Ishikawa (cell line): ENCODE measurements around the gene SLC5A9.

Experiments used
- CEBPB ChIP-seq: IDR thresholded peaks from 2 replicates; pipeline ENCODE4 v1.6.1; 2012
- CREB1 ChIP-seq: IDR thresholded peaks from 2 replicates; pipeline ENCODE4 v1.6.1; 2012; ENCODE audit warnings: low read depth
- EGR1 ChIP-seq: IDR thresholded peaks from 2 replicates; pipeline ENCODE4 v1.6.1; 2012
- EP300 ChIP-seq: IDR thresholded peaks from 2 replicates; pipeline ENCODE4 v1.6.1; 2012; ENCODE audit warnings: borderline replicate concordance
- FOXM1 ChIP-seq: IDR thresholded peaks from 2 replicates; pipeline ENCODE4 v1.6.1; 2012; ENCODE audit warnings: low read depth, borderline replicate concordance
- NFIC ChIP-seq: IDR thresholded peaks from 2 replicates; pipeline ENCODE4 v1.6.1; 2012
- RAD21 ChIP-seq: IDR thresholded peaks from 2 replicates; pipeline ENCODE4 v1.6.1; 2012; ENCODE audit warnings: low read depth
- TAF1 ChIP-seq: IDR thresholded peaks from 2 replicates; pipeline ENCODE4 v1.6.1; 2012; ENCODE audit warnings: low read depth, mild to moderate bottlenecking
- TCF12 ChIP-seq: IDR thresholded peaks from 2 replicates; pipeline ENCODE4 v1.6.1; 2012; ENCODE audit warnings: low read depth
- TEAD4 ChIP-seq: IDR thresholded peaks from 2 replicates; pipeline ENCODE4 v1.6.1; 2012
- YY1 ChIP-seq: IDR thresholded peaks from 2 replicates; pipeline ENCODE4 v1.6.1; 2012; ENCODE audit warnings: low read depth
- ZBTB7A ChIP-seq: IDR thresholded peaks from 2 replicates; pipeline ENCODE4 v1.6.1; 2012; ENCODE audit warnings: low read depth
- TF ChIP-seq, protein P1 (sequence below): IDR thresholded peaks from 2 replicates; pipeline ENCODE4 v1.6.1; 2012
- TF ChIP-seq, protein P2 (sequence below): IDR thresholded peaks from 2 replicates; pipeline ENCODE4 v1.6.1; 2012
- TF ChIP-seq, protein P3 (sequence below): IDR thresholded peaks from 2 replicates; pipeline ENCODE4 v1.6.1; 2012; ENCODE audit warnings: low read depth, mild to moderate bottlenecking

The SLC5A9 gene

DNA sequence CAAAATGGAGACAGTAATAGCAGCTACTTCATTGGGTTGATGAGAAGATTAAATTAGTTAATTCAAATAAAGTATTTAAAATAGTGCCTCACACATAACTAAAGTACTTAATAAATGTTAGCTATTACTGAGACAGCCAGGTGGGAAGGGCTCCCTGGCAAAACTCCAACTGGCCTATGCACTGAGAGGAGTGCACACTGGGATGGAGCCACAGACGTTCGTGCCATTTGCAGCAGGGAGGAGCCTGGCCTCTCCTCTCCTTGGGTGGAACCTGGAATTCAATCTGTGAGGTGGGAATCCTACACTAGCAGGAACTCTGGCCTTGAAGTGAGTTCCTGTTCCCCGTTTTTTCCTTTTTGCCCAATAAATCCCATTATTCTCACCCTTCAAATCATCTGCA lies 28.1 kb downstream of the SLC5A9 start:
- TF ChIP-seq TAF1 (no peak), CREB1 (no peak), TCF12 (no peak), YY1 (no peak), EGR1 (no peak), NFIC (no peak), EP300 (no peak), ZBTB7A (no peak), FOXM1 (no peak), TEAD4 (no peak), CEBPB (no peak), RAD21 (no peak)
- TF ChIP-seq, protein P1, sequence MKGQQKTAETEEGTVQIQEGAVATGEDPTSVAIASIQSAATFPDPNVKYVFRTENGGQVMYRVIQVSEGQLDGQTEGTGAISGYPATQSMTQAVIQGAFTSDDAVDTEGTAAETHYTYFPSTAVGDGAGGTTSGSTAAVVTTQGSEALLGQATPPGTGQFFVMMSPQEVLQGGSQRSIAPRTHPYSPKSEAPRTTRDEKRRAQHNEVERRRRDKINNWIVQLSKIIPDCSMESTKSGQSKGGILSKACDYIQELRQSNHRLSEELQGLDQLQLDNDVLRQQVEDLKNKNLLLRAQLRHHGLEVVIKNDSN, result no peak
- TF ChIP-seq, protein P2, sequence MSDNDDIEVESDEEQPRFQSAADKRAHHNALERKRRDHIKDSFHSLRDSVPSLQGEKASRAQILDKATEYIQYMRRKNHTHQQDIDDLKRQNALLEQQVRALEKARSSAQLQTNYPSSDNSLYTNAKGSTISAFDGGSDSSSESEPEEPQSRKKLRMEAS, result no peak
- TF ChIP-seq, protein P3, sequence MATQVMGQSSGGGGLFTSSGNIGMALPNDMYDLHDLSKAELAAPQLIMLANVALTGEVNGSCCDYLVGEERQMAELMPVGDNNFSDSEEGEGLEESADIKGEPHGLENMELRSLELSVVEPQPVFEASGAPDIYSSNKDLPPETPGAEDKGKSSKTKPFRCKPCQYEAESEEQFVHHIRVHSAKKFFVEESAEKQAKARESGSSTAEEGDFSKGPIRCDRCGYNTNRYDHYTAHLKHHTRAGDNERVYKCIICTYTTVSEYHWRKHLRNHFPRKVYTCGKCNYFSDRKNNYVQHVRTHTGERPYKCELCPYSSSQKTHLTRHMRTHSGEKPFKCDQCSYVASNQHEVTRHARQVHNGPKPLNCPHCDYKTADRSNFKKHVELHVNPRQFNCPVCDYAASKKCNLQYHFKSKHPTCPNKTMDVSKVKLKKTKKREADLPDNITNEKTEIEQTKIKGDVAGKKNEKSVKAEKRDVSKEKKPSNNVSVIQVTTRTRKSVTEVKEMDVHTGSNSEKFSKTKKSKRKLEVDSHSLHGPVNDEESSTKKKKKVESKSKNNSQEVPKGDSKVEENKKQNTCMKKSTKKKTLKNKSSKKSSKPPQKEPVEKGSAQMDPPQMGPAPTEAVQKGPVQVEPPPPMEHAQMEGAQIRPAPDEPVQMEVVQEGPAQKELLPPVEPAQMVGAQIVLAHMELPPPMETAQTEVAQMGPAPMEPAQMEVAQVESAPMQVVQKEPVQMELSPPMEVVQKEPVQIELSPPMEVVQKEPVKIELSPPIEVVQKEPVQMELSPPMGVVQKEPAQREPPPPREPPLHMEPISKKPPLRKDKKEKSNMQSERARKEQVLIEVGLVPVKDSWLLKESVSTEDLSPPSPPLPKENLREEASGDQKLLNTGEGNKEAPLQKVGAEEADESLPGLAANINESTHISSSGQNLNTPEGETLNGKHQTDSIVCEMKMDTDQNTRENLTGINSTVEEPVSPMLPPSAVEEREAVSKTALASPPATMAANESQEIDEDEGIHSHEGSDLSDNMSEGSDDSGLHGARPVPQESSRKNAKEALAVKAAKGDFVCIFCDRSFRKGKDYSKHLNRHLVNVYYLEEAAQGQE, result no peak

DNA sequence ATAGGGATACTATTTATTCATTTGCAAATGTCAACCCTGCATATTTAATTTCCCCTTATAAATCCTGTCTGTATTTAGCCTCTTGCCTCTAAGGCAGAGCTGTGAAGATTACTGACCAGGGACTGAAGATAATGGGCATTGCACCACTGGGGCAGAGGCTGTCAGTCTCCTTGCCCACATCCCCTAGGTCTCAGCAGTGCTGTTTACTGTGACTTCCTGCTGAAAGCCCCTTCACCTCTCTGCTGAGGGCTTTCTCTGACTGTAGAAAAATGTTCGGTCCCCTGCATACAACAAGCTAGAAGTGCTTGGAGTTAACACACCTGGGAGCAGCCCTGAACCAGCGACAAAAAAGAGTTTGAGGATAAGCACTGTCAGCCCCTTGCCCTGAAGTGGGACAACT lies 28.8 kb downstream of the SLC5A9 start:
- TF ChIP-seq EGR1, result no peak
- no peak for TF ChIP-seq EP300
- TF ChIP-seq, protein P1, result no peak
- TF ChIP-seq, protein P3, result no peak
- no peak for TF ChIP-seq TAF1
- TF ChIP-seq FOXM1, result no peak
- no peak for TF ChIP-seq YY1
- TF ChIP-seq RAD21, result no peak
- no peak for TF ChIP-seq TCF12
- TF ChIP-seq ZBTB7A, result no peak
- TF ChIP-seq, protein P2, result no peak
- TF ChIP-seq NFIC, result no peak

DNA sequence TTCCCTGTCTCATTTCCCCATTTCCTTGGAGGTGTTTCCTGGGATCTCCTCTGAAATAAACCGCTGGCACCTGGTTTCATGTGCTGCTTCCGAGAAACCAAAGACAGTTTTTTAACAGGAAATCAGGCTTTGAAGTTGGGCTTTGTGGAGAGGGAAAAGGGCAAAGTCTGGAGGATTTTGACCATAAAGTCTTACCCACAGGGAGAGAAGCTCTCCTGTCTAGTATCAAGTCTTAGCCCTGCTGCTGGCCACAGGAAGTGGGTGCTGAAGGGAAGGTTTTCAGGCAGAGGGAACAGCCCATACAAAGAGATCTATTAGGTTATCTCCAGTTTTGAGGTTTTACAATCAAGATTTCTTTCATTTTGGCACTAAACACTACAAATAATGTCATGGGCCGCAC lies 29.3 kb downstream of the SLC5A9 start:
- TF ChIP-seq ZBTB7A, result no peak
- no peak for TF ChIP-seq EGR1
- TF ChIP-seq CREB1, result no peak
- TF ChIP-seq NFIC, result no peak
- no peak for TF ChIP-seq TEAD4
- TF ChIP-seq, protein P1, result no peak
- TF ChIP-seq TCF12, result no peak
- TF ChIP-seq, protein P2, result no peak
- no peak for TF ChIP-seq FOXM1

DNA sequence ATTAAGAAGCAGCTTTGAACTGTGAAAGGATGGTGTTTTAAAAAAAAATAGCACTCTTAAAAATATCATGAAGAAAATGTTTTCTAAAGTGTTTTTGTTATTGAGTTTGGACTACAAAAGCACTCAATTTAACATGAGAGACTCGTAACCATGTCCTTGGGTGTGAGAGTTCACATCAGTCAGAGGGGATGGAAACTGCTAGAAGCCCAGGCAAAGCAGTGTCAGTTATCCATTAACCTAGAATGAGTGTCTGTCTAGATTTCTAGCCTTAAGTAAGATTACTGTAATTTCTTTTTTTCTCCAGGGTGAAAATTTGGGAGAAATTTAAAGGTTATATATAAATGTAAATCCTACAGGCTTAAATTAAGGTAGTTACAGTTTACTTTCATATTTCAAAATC lies 31.7 kb downstream of the SLC5A9 start:
- TF ChIP-seq RAD21, result no peak
- no peak for TF ChIP-seq EP300
- TF ChIP-seq, protein P1, result no peak
- TF ChIP-seq CEBPB, result no peak
- no peak for TF ChIP-seq ZBTB7A
- no peak for TF ChIP-seq FOXM1
- no peak for TF ChIP-seq CREB1
- TF ChIP-seq, protein P2, result no peak
- no peak for TF ChIP-seq NFIC
- no peak for TF ChIP-seq TEAD4
- TF ChIP-seq TCF12, result no peak
- TF ChIP-seq TAF1, result no peak
- TF ChIP-seq EGR1, result no peak
- TF ChIP-seq YY1, result no peak
- TF ChIP-seq, protein P3, result no peak
